IPS-18a (cell line): Measurements from ENCODE around the gene PAFAH2.

Source experiments
- H3K27ac ChIP-seq: one replicate; pipeline ENCODE4 v1.5.1; 2013; ENCODE audit warnings: low read length
- H3K27me3 ChIP-seq: one replicate; pipeline ENCODE4 v1.6.1; 2013; ENCODE audit warnings: mild to moderate bottlenecking, low read length; ENCODE audit not compliant: control insufficient read depth, insufficient read depth
- H3K36me3 ChIP-seq: one replicate; pipeline ENCODE4 v1.6.1; 2013; ENCODE audit warnings: low read depth, low read length; ENCODE audit not compliant: control insufficient read depth
- H3K4me1 ChIP-seq: one replicate; pipeline ENCODE4 v1.6.1; 2013; ENCODE audit warnings: low read depth, low read length; ENCODE audit not compliant: control insufficient read depth
- H3K4me3 ChIP-seq: one replicate; pipeline ENCODE4 v1.5.1; 2013; ENCODE audit warnings: low read length
- H3K9ac ChIP-seq: one replicate; pipeline ENCODE4 v1.6.1; 2013; ENCODE audit warnings: mild to moderate bottlenecking, low read length, moderate library complexity
- H3K9me3 ChIP-seq: one replicate; pipeline ENCODE4 v1.6.1; 2013; ENCODE audit warnings: low read depth, low read length; ENCODE audit not compliant: control insufficient read depth

Gene PAFAH2

GRCh38 chr1:25917996-25918395 lies 79.9 kb downstream of the PAFAH2 start:
- Histone ChIP-seq H3K4me1 (peaks cover 13% of the 10 kb centered on the region), H3K4me3 (no peak overlapping the region), H3K27me3 (peaks cover 8% of the 10 kb centered on the region), H3K9ac (no peak overlapping the region), H3K9me3 (no peaks in the 10 kb centered on the region), H3K27ac (no peak overlapping the region), H3K36me3 (no peaks in the 10 kb centered on the region)

GRCh38 chr1:25916460-25916859 lies 81.4 kb downstream of the PAFAH2 start:
- Histone ChIP-seq H3K9ac (no peak overlapping the region), H3K27ac (no peak overlapping the region), H3K36me3 (no peaks in the 10 kb centered on the region), H3K4me1 (peaks cover 5% of the 10 kb centered on the region), H3K9me3 (no peaks in the 10 kb centered on the region), H3K4me3 (no peak overlapping the region), H3K27me3 (no peaks in the 10 kb centered on the region)

GRCh38 chr1:25914074-25914995 lies 83.5 kb downstream of the PAFAH2 start:
- Histone ChIP-seq H3K4me3 (no peak overlapping the region), H3K36me3 (no peaks in the 10 kb centered on the region), H3K9ac (no peak overlapping the region), H3K4me1 (peaks cover 5% of the 10 kb centered on the region), H3K27me3 (no peaks in the 10 kb centered on the region), H3K27ac (no peak overlapping the region), H3K9me3 (no peaks in the 10 kb centered on the region)

- Histone ChIP-seq H3K9me3 (no peaks in the 10 kb centered on the region), H3K36me3 (no peaks in the 10 kb centered on the region), H3K27ac (no peak overlapping the region), H3K27me3 (no peaks in the 10 kb centered on the region), H3K4me3 (no peak overlapping the region), H3K9ac (no peak overlapping the region), H3K4me1 (peaks cover 5% of the 10 kb centered on the region)
Observed at GRCh38 chr1:25913206-25913605, 84.7 kb downstream of the PAFAH2 start.

GRCh38 chr1:25912076-25912831 lies 85.6 kb downstream of the PAFAH2 start:
- Histone ChIP-seq H3K9ac (no peak overlapping the region), H3K4me3 (no peak overlapping the region), H3K4me1 (peaks cover under 1% of the 10 kb centered on the region), H3K27me3 (no peaks in the 10 kb centered on the region), H3K27ac (no peak overlapping the region), H3K9me3 (no peaks in the 10 kb centered on the region), H3K36me3 (no peaks in the 10 kb centered on the region)

GRCh38 chr1:25911162-25911561 lies 86.7 kb downstream of the PAFAH2 start:
- Histone ChIP-seq H3K4me3 (no peak overlapping the region), H3K27ac (no peak overlapping the region), H3K27me3 (no peaks in the 10 kb centered on the region), H3K36me3 (no peaks in the 10 kb centered on the region), H3K4me1 (peaks cover 5% of the 10 kb centered on the region), H3K9me3 (no peaks in the 10 kb centered on the region), H3K9ac (no peak overlapping the region)
